Stimulated activated CD4-positive, alpha-beta T cell treated with anti-CD3 and anti-CD28 coated beads, Interleukin-1b, Interleukin-23, amount 100 ng/mL, for 24 hours (primary cell): ENCODE measurements around the gene DYNC1LI1.
"Not testable (repeated sequence)": the region's sequence is repeated elsewhere in the genome, so short reads cannot be mapped to it uniquely, and the experiment has no call there.

ENCODE experiments used
- DNase-seq, 4 experiments: peaks; one replicate each; pipeline ENCODE4 v3.0.0-alpha.2; 2020; ENCODE audit warnings: low read depth in 4 of 4, low spot score in 1 of 4

Gene DYNC1LI1

DNA sequence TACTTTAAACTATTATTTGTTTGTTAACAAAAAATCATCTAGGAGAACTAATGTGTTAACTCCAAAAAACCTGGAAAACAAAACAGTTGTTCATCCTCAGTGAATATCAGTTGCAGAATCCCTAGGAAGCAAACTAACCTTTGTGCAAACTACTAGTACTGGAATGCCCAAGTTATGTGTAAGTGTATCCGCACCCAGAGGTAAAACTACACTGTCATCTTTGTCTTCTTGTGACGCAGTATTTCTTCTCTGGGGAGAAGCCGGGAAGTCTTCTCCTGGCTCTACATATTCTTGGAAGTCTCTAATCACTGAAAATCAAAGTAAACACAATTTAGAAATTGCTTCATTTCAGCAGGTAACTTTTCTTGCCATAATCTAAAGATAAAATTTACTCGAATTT lies 29.8 kb downstream of the DYNC1LI1 start:
- no peak for DNase-seq

DNA sequence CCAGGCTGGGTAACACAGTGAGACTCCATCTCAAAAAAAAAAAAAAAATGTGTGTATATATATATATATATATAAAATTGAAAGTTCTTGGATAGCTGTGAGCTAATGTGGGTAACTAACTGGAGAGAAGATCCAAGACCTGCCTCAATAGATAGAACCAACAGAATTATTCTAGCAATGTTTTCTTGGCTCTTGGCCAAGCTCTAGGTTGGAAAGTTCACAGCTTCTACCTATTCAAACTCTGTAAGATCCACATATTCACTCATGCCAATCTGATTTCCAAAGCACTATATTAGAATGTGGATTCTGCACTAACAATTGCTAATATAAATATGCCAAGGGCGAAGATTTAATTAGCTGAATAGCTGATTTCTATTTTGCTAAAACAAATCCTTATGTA lies 38.2 kb downstream of the DYNC1LI1 start:
- DNase-seq: no peak

GRCh38 chr3:32531010-32531647 lies 39.5 kb downstream of the DYNC1LI1 start:
- no peak for DNase-seq

- DNase-seq: no peak
These were observed 44.9 kb downstream of the DYNC1LI1 start for GRCh38 chr3:32525720-32526119.

GRCh38 chr3:32522682-32523081 lies 48.0 kb downstream of the DYNC1LI1 start:
- no peak for DNase-seq

DNA sequence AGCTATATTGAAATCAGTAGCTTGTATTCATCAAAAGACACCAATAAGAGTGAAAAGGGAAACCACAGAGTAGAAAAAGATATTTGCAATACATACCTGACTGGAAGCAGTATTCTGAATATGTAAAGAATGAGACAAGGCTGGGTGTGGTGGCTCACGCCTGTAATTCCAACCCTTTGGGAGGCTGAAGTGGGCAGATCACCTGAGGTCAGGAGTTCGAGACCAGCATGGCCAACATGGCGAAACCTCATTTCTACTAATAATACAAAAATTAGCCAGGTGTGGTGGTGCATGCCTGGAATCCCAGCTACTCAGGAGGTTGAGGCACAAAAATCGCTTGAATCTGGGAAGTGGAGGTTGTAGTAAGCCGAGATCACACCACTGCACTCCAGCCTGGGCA lies 51.7 kb downstream of the DYNC1LI1 start:
- DNase-seq: not testable (repeated sequence)

DNA sequence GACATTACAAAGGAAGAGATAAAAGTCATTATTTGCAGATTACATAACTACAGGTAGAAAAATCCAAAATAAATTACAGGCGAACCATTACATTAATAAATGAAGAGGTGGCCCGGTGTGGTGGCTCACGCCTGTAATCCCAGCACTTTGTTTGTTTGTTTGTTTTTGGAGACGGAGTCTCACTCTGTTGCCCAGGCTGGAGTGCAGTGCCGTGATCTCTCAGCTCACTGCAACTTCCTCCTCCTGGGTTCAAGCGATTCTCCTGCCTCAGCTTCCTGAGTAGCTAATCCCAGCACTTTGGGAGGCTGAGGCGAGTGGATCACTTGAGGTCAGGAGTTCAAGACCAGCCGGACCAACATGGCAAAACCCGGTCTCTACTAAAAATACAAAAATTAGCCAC lies 53.9 kb downstream of the DYNC1LI1 start:
- not testable (repeated sequence) for DNase-seq

- DNase-seq: no peak
These were observed 59.7 kb downstream of the DYNC1LI1 start for GRCh38 chr3:32511005-32511404.

DNA sequence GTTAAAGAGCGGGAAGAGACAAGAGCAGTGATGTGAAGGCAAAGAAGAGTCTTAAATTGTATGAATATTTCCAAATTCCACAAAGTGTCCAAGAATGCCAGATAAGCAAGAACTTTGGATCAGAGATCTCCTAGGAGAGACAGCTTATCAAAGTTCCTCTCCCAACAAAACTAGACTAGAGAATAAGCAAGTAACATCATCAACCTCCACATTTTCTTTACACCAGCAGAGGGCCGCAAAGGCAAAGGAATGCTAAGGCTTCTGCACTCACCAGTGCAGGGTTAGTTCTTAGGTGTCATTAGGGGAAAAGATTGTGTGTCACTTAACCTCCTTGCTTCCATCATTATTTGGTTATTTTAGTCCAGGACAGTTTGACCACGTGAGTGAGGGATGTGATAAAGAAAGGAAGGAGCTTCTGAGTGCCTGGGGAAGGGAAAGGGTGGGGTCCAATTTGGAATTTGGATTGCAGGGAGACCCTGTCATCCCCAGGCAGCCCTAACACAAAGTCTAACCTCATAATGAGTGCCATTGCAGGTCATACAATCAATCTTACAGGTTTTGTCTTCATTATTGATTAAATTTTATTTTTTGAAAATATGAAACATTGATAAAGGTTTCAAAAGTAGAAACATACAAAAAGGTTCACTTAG lies 60.5 kb downstream of the DYNC1LI1 start:
- DNase-seq: peak in 3 of 4 experiments; percentile 20 to 37 (median 22)

- DNase-seq: no peak
These were observed 61.9 kb downstream of the DYNC1LI1 start for GRCh38 chr3:32508711-32509110.

GRCh38 chr3:32506466-32506865 lies 64.2 kb downstream of the DYNC1LI1 start:
- no peak for DNase-seq

- no peak for DNase-seq
These were observed 67.7 kb downstream of the DYNC1LI1 start for GRCh38 chr3:32502946-32503286.

DNA sequence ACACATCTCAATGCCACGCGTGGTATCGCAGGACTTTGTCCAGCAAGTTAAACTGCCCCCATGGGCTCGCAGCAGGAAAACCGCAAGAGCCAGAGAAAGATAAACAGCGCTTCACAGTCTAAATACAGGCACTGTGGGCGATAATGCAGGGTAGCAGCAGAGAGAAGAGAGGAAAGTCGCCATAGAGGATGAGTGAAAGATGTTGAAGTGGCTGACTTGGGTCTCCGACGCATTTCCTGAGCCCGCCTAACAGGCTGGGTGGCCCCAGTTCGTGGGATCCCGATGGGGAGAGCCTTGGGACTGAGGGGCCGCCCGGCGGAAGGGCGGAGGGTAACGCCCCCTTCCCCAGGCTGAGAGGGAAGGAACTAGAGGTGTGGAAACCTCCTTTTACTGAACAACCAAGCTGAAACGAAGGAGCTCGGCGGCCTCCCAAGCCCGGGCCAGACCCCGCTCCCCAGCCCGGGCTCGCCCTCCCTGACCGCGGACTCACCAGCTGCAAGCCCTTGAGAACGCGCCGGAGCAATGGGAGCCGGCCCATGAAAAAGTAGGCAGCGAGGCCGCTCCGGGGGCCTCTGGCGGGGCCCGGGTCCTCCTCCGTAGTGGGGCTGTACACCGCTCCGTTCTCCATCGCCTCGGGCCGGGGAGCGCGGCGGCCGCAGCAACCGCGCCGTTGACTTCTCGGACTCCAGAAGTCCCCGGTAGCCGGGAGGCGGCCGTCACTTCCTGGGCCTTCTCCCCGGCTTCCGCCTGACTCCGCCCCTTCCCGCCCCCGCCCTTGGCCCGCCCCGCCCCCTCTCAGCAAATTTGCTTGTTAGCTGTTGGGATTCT lies 68.3 kb downstream of the DYNC1LI1 start, which contains the start of gene CMTM6:
TSS of gene CMTM6 (minus strand) at position 735 of the 828 bp plus-strand sequence. CDS start at position 628, 107 bp downstream.
- DNase-seq: peak; percentile 42 to 67 (median 62)

- no peak for DNase-seq
These were observed 68.9 kb downstream of the DYNC1LI1 start for GRCh38 chr3:32501783-32502117.

- DNase-seq: no peak
These were observed 69.5 kb downstream of the DYNC1LI1 start for GRCh38 chr3:32500880-32501782.

DNA sequence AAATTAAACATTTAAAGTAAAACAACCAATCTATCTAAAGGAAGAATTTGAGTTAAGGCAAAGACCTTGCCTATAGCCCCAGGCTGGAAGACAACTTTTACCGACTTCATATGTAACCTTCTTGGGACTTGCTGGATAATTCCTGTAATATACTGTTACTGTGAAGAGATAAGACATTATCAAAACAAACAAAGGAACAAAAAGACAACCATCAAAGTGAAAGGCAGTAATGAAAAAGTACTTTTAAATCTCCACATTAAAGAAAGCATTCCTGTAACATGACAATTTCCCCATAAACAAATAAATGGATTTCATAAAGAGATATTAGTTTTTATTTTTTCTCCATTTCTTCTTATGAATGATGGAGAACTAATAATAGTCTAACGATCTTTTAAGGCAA lies 70.4 kb downstream of the DYNC1LI1 start:
- no peak for DNase-seq

GRCh38 chr3:32499585-32499984 lies 71.1 kb downstream of the DYNC1LI1 start:
- no peak for DNase-seq

DNA sequence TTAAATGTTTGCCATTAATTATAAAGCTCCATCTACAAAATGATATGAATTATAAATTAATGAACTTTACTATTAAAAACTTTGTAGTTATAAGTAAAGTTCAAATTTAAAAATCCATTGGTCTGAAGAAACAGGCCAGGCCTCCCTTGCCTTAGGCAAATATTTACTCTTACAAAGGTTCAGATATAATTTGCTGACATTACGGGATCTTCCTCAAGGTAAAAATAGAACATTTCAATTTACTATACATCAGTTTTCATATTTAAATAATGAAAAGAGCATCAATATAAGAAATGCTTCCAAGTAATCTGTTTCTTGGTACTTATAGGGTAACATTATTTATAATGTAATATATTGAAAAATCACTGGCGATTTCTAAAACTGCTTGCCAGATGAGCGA lies 71.7 kb downstream of the DYNC1LI1 start:
- no peak for DNase-seq

DNA sequence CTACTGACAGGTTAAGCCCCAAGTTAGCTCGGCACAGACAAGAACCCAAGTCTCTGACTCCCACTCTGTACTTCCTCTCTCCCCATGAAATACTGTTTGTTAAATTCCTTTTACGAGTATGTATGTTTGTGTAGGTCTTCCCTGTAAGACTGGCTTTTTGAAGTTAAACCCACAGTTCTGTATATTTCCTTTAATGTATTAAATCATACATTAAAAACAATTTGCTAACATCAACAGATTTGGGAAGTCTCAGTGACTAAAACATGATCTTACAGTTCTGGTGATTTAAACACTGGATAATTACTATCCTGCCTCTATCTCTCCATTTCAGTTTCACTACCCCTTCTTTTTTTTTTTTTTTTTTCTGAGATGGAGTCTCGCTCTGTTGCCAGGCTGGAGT lies 72.4 kb downstream of the DYNC1LI1 start:
- no peak for DNase-seq

DNA sequence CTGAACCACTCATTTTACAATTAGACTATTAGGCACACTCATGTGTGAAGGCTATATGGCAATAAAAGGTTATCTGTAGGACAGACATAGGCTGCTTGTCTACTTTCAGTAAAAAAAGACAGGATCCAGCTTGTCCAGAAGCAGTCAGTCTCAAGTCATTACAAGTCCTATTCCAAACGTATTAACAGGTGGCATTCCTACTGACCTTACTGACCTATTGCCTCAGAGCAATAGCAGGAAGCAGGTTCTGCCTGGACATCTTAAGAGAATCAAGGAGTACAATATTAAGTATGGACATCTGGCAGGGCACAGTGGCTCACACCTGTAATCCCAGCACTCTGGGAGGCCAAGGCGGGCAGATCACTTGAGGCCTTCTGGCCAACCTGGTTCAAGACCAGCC lies 75.0 kb downstream of the DYNC1LI1 start:
- DNase-seq: no peak

DNA sequence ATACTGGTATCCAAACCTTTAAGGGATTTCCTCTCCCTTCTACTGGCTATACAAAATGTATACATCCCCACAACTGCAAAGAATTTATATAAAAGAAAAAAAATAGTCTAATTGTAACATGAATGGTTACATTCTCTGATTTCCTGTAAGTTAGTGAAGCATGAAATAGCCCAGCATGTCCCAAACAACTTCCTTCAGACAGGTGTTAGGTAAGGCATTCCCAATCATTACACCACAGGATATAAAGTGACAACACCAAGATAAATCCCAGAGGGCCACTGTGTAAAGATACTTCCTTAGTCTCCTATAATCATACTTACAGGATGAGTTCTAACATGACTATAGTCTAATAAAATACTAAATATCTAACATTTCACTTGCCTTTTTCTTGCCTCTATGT lies 75.6 kb downstream of the DYNC1LI1 start:
- no peak for DNase-seq
